HepG2 (cell line): Measurements from ENCODE around the gene MAN1C1. TPM values are rescaled to one million over a fixed set of nuclear protein-coding genes. Genes with fewer than 3 reads are reported as not detected.

Experiments
- ATAC-seq: fragments of 200-7000 bp; cut with Tn5 transposase; 3 replicates; pipeline ENCODE4 v1.9.1; 2020; ENCODE audit warnings: mild to moderate bottlenecking, moderate library complexity
- BruUV-seq: library from RNA; stranded (reverse); fragments of 400-500 nt; replicated peaks from 2 replicates; lab custom pipeline; 2021; lab: Mats Ljungman, UMichigan
- CTCF ChIA-PET: fragments of 300-600 bp; formaldehyde crosslinking; extraction: SDS; loops from one replicate; lab custom pipeline; 2021; ENCODE audit warnings: low total read pairs, inconsistent platforms, low intra/inter-chr PET ratio; lab: Yijun Ruan, JAX
- POLR2A ChIA-PET: fragments of 350-600 bp; sonication (Branson Sonifier 250); formaldehyde crosslinking; loops from one replicate; lab custom pipeline; 2020; ENCODE audit warnings: antibody characterized with exemption, inconsistent platforms; lab: Yijun Ruan, JAX
- DNase-seq: peaks from one replicate; pipeline ENCODE4 v3.0.0-alpha.2; 2015; ENCODE audit warnings: low spot score
- FAIRE-seq: peaks from 3 replicates; lab custom pipeline; 2011; peaks lifted over from hg19 to GRCh38; lab: Jason Lieb, UNC
- H2AFZ ChIP-seq: one replicate; pipeline ENCODE4 v1.6.1; 2011; ENCODE audit warnings: low read length, inconsistent platforms
- H3K27ac ChIP-seq: fragments of 300-600 bp; 3 replicates; pipeline ENCODE4 v1.8.0; 2011; ENCODE audit warnings: mixed run types, mild to moderate bottlenecking, mixed read lengths, low read length, inconsistent platforms; ENCODE audit not compliant: insufficient read depth; ENCODE audit errors: extremely low read length
- H3K27me3 ChIP-seq, 2 experiments: fragments of 200-600 bp in 1 of 2; 2 replicates in 1 of 2; 3 replicates in 1 of 2; pipeline versions ENCODE4 v1.6.0 to v1.8.0; 2011; ENCODE audit warnings: low read length in 2 of 2, mild to moderate bottlenecking in 2 of 2, moderate library complexity in 2 of 2, inconsistent platforms in 1 of 2; ENCODE audit not compliant: insufficient read depth in 2 of 2, control insufficient read depth in 1 of 2
- H3K36me3 ChIP-seq, 2 experiments: fragments of 200-600 bp in 1 of 2; replicated peaks in 1 of 2; 2 replicates in 1 of 2; 3 replicates in 1 of 2; pipeline versions ENCODE4 v1.5.1 to v1.8.0; 2011; ENCODE audit warnings: low read length in 2 of 2, inconsistent platforms in 1 of 2; ENCODE audit not compliant: insufficient read depth in 2 of 2, control insufficient read depth in 1 of 2
- H3K4me1 ChIP-seq: 2 replicates; pipeline ENCODE4 v1.5.1; 2012; ENCODE audit warnings: low read length, inconsistent platforms; ENCODE audit not compliant: insufficient read depth
- H3K4me2 ChIP-seq: 2 replicates; pipeline ENCODE4 v1.6.0; 2011; ENCODE audit warnings: low read depth, low read length, inconsistent platforms
- H3K4me3 ChIP-seq, 3 experiments: fragments of 200-600 bp in 1 of 3; sonication (generic), shearing (Covaris generic) in 1 of 3; replicated peaks in 1 of 3; 2 replicates each; pipeline ENCODE4 v1.5.1; 2011 to 2016; ENCODE audit warnings: low read length in 3 of 3, inconsistent platforms in 2 of 3, low read depth in 2 of 3, mild to moderate bottlenecking in 2 of 3, control low read depth in 1 of 3, mixed read lengths in 1 of 3; ENCODE audit not compliant: insufficient read depth in 1 of 3
- H3K79me2 ChIP-seq: one replicate; pipeline ENCODE4 v1.6.1; 2011; ENCODE audit warnings: low read length, inconsistent platforms; ENCODE audit not compliant: insufficient read depth
- H3K9ac ChIP-seq: 2 replicates; pipeline ENCODE4 v1.6.0; 2011; ENCODE audit warnings: mild to moderate bottlenecking, low read depth, low read length, inconsistent platforms; ENCODE audit not compliant: insufficient read depth
- H3K9me3 ChIP-seq: 2 replicates; pipeline ENCODE4 v1.5.1; 2012; ENCODE audit warnings: mild to moderate bottlenecking, low read length
- H4K20me1 ChIP-seq: 2 replicates; pipeline ENCODE4 v1.6.0; 2011; ENCODE audit warnings: inconsistent platforms, mild to moderate bottlenecking, low read length, moderate library complexity; ENCODE audit not compliant: insufficient read depth
- BCL6 ChIP-seq: IDR thresholded peaks from 2 replicates; pipeline ENCODE4 v1.6.1; 2016; ENCODE audit warnings: missing genetic modification reagents, missing compliant biosample characterization
- BRCA1 ChIP-seq: sonication (generic); formaldehyde crosslinking; IDR thresholded peaks from 2 replicates; pipeline ENCODE4 v1.4.0; 2020; ENCODE audit warnings: missing genetic modification reagents
- FOXK2 ChIP-seq: fragments of 450-650 bp; IDR thresholded peaks from 2 replicates; pipeline ENCODE4 v1.6.1; 2016
- HCFC1 ChIP-seq: fragments of 150-350 bp; IDR thresholded peaks from 2 replicates; pipeline ENCODE4 v1.6.1; 2014; ENCODE audit warnings: low read depth, low read length
- KDM5B ChIP-seq: sonication (generic); formaldehyde crosslinking; IDR thresholded peaks from 2 replicates; pipeline ENCODE4 v1.4.0; 2020; ENCODE audit warnings: missing genetic modification reagents, mild to moderate bottlenecking, borderline replicate concordance
- KLF11 ChIP-seq: IDR thresholded peaks from 2 replicates; pipeline ENCODE4 v1.6.1; 2016; ENCODE audit warnings: missing compliant biosample characterization
- PCBP1 ChIP-seq: fragments of 200-400 bp; formaldehyde crosslinking; IDR thresholded peaks from 2 replicates; pipeline ENCODE4 v1.6.1; 2017; ENCODE audit warnings: mild to moderate bottlenecking, low read depth, low read length, borderline replicate concordance
- ZMYM4 ChIP-seq: sonication (generic); formaldehyde crosslinking; IDR thresholded peaks from 2 replicates; pipeline ENCODE4 v1.8.1; 2023; ENCODE audit warnings: mild to moderate bottlenecking, missing genetic modification reagents
- ZNF562 ChIP-seq: sonication (generic); formaldehyde crosslinking; IDR thresholded peaks from 2 replicates; pipeline ENCODE4 v1.8.0; 2022; ENCODE audit warnings: missing genetic modification reagents, borderline replicate concordance
- ZNF589 ChIP-seq: sonication (generic); formaldehyde crosslinking; conservative IDR thresholded peaks from 2 replicates; pipeline ENCODE4 v1.8.0; 2022; ENCODE audit warnings: mild to moderate bottlenecking, moderate library complexity, missing genetic modification reagents
- ZNF670 ChIP-seq: sonication (generic); formaldehyde crosslinking; IDR thresholded peaks from 2 replicates; pipeline ENCODE4 v1.8.0; 2022; ENCODE audit warnings: mild to moderate bottlenecking, missing genetic modification reagents, borderline replicate concordance
- ZSCAN12 ChIP-seq: sonication (generic); formaldehyde crosslinking; IDR thresholded peaks from 2 replicates; pipeline ENCODE4 v1.9.0; 2021; ENCODE audit warnings: mild to moderate bottlenecking, missing genetic modification reagents
- WGBS: methylation state at CpG from one replicate; pipeline ENCODE4 v1.1.6; 2017; ENCODE audit warnings: low lambda C conversion rate; 5-methylcytosine and 5-hydroxymethylcytosine counted together
- in situ Hi-C: cut with HindIII; loops from 2 replicates; pipeline ENCODE4 v1.10.0; 2017; ENCODE audit warnings: low pct_unique_long_range_greater_than_20kb; ENCODE audit not compliant: extremely low pct_ligation_motif_present
- intact Hi-C: fragments of 100-400 bp; cut with micrococcal nuclease; formaldehyde crosslinking; loops from one replicate; pipeline ENCODE4 v1.10.0; 2022; ENCODE audit not compliant: unreplicated experiment
- polyA plus RNA-seq, 8 experiments: library from polyadenylated mRNA; depleted of rRNA in 3 of 8; stranded (reverse) in 7 of 8; unstranded in 1 of 8; fragments of >200 nt; fragmentation: Illumina TruSeq in 4 of 8; extraction: Trizol in 4 of 8; gene quantifications; 2 replicates each; pipeline versions ENCODE4 v1.2.1 to v1.2.3, GENCODE V29; 2011 to 2016; ENCODE audit warnings: low read depth in 4 of 8, missing spikeins in 1 of 8, mixed read lengths in 1 of 8; ENCODE audit not compliant: insufficient read depth in 1 of 8
- total RNA-seq, 5 experiments: library from RNA; depleted of rRNA; stranded (reverse); fragments of >200 nt; fragmentation: Illumina TruSeq; extraction: Trizol; gene quantifications; 2 replicates each; pipeline ENCODE4 v1.2.3, GENCODE V29; 2016; ENCODE audit warnings: low read depth in 1 of 5

Gene MAN1C1
- total and polyA plus RNA-seq, 2 of the 13 experiments (the other 11 are each of a cell fraction or from before 2014, with no cell fraction given): 0.18 to 0.49 TPM

DNA sequence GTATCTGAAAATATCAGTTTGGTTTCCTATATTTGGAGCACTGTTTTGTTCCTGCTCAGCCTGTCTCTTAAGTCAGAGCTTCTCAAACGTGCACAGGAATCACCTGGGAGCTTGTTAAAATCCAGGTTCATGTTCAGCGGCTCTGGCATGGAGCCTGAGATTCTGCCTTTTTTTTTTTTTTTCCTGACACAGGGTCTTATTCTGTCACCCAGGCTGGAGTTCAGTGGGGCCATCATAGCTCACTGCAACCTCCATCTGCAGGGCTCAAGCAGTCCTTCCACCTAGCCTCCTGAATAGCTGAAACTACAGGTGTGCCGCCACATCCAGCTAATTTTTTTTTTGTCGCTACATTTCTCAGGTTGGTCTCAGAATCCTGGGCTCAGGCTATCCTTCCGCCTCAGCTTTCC, 171.2 kb downstream of the MAN1C1 start:
- Histone ChIP-seq H4K20me1 (no peaks in the 10 kb centered on the region), H3K4me3 (no peak overlapping the region), H3K36me3 (no peaks in the 10 kb centered on the region), H2AFZ (no peak overlapping the region), H3K9ac (no peak overlapping the region), H3K4me1 (peaks cover 21% of the 10 kb centered on the region; the same call in 1 of the 2 replicates), H3K9me3 (no peaks in the 10 kb centered on the region), H3K27ac (no peak overlapping the region), H3K27me3 (peaks cover 0 to 28% of the 10 kb centered on the region in 2 experiments; a peak in 2 of 5 replicates), H3K79me2 (no peaks in the 10 kb centered on the region), H3K4me2 (no peak overlapping the region)
- FAIRE-seq (no peak), ATAC-seq (no peak), DNase-seq (no peak)
- ChIA-PET POLR2A (no interaction called here), CTCF (no interaction called here)
- intact Hi-C loops (no loop called here), in situ Hi-C loops (no loop called here)
- BruUV-seq: no TSS peak
- 66% methylated on average over 5 of the region's 5 CpGs for WGBS
- no peak for TF ChIP-seq KLF11 (CRISPR knock-in tag)
- TF ChIP-seq HCFC1: no peak
- no peak for TF ChIP-seq ZSCAN12 (CRISPR knock-in tag)
- no peak for TF ChIP-seq ZMYM4
- no peak for TF ChIP-seq ZNF562 (CRISPR knock-in tag)
- no peak for TF ChIP-seq ZNF589 (CRISPR knock-in tag)
- no peak for TF ChIP-seq ZNF670

DNA sequence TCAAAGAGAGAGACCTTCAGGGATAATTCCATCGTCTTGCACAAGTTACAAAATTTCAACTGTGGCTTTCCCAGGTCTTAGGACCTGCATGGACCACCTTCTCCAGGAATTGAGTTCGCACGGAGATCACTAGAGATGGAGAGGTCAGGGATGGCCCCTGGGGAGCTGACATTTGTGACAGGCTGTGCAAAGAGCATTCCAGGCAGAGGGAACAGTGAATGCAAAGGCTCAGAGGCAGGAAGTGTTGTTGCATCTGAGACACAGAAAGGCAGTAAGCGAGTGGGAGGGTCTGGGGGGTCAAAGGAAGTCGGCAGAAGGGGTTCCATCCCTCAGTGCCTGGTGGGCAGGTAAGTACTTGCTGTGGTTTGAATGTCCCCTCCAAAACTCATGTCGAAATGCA, 173.9 kb downstream of the MAN1C1 start:
- ATAC-seq (no peak), FAIRE-seq (no peak), DNase-seq (no peak)
- H3K4me2 ChIP-seq: no peak overlapping the region
- H3K27me3 ChIP-seq: peaks cover 0 to 27% of the 10 kb centered on the region in 2 experiments; a peak in 2 of 5 replicates
- no peaks in the 10 kb centered on the region for H3K36me3 ChIP-seq
- peaks cover 13% of the 10 kb centered on the region; the same call in 1 of the 2 replicates for H3K4me1 ChIP-seq
- intact Hi-C loops: no loop called here
- H3K9ac ChIP-seq: no peak overlapping the region
- WGBS: 25% methylated on average over 6 of the region's 6 CpGs
- CTCF ChIA-PET: no interaction called here
- no TSS peak for BruUV-seq
- H3K4me3 ChIP-seq: no peak overlapping the region
- no peak for TF ChIP-seq FOXK2
- TF ChIP-seq BCL6: no peak
- TF ChIP-seq PCBP1: no peak
- no peak for TF ChIP-seq KDM5B (CRISPR knock-in tag)
- no peak for TF ChIP-seq BRCA1
- no peaks in the 10 kb centered on the region for H4K20me1 ChIP-seq
- H2AFZ ChIP-seq: no peak overlapping the region
- in situ Hi-C loops: no loop called here
- H3K79me2 ChIP-seq: no peaks in the 10 kb centered on the region
- no peak overlapping the region for H3K27ac ChIP-seq
- POLR2A ChIA-PET: no interaction called here
- H3K9me3 ChIP-seq: no peaks in the 10 kb centered on the region
